IPS DF 4.7 (cell line): Measurements from ENCODE around the gene BEX4.

Source experiments
- DNase-seq: peaks from one replicate; pipeline ENCODE4 v3.0.0-alpha.2; 2013; ENCODE audit warnings: low spot score; ENCODE audit errors: extremely low read depth

The BEX4 gene

GRCh38 chrX:103236296-103236695 lies 21.4 kb downstream of the BEX4 start:
- DNase-seq = no peak

- no peak for DNase-seq
Observed at GRCh38 chrX:103240155-103240554, 25.2 kb downstream of the BEX4 start.

GRCh38 chrX:103248553-103248952 lies 33.6 kb downstream of the BEX4 start:
- no peak for DNase-seq

GRCh38 chrX:103249805-103250204 lies 34.9 kb downstream of the BEX4 start:
- no peak for DNase-seq

- DNase-seq = no peak
Observed at GRCh38 chrX:103250977-103251376, 36.1 kb downstream of the BEX4 start.

- no peak for DNase-seq
Observed at GRCh38 chrX:103253608-103254007, 38.7 kb downstream of the BEX4 start.

GRCh38 chrX:103254171-103254824 lies 39.4 kb downstream of the BEX4 start:
- peak; percentile 41 for DNase-seq

GRCh38 chrX:103254921-103255493 lies 40.1 kb downstream of the BEX4 start, which contains the start of gene TCEAL8:
TCEAL8 (minus strand) TSS chrX:103255155; CDS start chrX:103253979, 1,176 bp downstream.
- DNase-seq = peak; percentile 49

- DNase-seq = no peak
Observed at GRCh38 chrX:103256651-103257050, 41.7 kb downstream of the BEX4 start.

GRCh38 chrX:103258275-103258674 lies 43.4 kb downstream of the BEX4 start:
- DNase-seq = no peak
